ENCODE data around the gene NEGR1. TPM values are rescaled to one million over a fixed set of nuclear protein-coding genes. Genes with fewer than 3 reads are reported as not detected.
"Not testable (repeated sequence)": the region's sequence is repeated elsewhere in the genome, so short reads cannot be mapped to it uniquely, and the experiment has no call there.

Gene NEGR1
- total RNA-seq, 1 donor from 2014 or later, result 13.4 TPM

- DNase-seq (ENCODE audit: low read depth), result no peak
These were observed 325.6 kb downstream of the NEGR1 start for GRCh38 chr1:71956613-71957285.

- no peak for DNase-seq (ENCODE audit: low read depth)
These were observed 331.8 kb downstream of the NEGR1 start for GRCh38 chr1:71950579-71950978.

GRCh38 chr1:71949681-71950080, 332.7 kb downstream of the NEGR1 start:
- no peak for DNase-seq (ENCODE audit: low read depth)

DNA sequence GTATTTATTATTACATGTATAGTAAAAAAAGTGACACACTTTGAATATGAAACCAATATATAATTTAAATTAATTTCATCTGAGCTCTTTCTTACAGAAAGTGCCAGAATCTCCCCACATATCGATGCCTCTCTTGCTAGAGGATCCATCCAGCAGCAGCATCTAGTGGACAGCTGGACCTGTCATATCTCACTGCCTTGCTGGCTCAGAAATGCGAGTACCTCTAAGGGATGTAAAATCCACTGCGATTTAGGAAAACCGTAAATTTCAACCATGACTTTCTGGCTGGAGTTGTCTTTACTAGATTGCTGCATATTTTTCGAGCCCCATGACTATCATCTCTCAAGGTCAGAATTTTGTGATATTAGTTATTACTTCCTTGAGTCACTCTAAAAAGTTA, 333.8 kb downstream of the NEGR1 start:
- no peak for DNase-seq (ENCODE audit: low read depth)

GRCh38 chr1:71944006-71944405, 338.3 kb downstream of the NEGR1 start:
- peak; percentile 22 for DNase-seq (ENCODE audit: low read depth)

GRCh38 chr1:71940261-71940660, 342.1 kb downstream of the NEGR1 start:
- DNase-seq (ENCODE audit: low read depth), result no peak

GRCh38 chr1:71930511-71930910, 351.8 kb downstream of the NEGR1 start:
- DNase-seq (ENCODE audit: low read depth), result no peak

GRCh38 chr1:71921935-71922559, 360.3 kb downstream of the NEGR1 start:
- no peak for DNase-seq (ENCODE audit: low read depth)

- DNase-seq (ENCODE audit: low read depth), result no peak
These were observed 361.1 kb downstream of the NEGR1 start for GRCh38 chr1:71921204-71921603.

GRCh38 chr1:71920556-71920955, 361.8 kb downstream of the NEGR1 start:
- no peak for DNase-seq (ENCODE audit: low read depth)

DNA sequence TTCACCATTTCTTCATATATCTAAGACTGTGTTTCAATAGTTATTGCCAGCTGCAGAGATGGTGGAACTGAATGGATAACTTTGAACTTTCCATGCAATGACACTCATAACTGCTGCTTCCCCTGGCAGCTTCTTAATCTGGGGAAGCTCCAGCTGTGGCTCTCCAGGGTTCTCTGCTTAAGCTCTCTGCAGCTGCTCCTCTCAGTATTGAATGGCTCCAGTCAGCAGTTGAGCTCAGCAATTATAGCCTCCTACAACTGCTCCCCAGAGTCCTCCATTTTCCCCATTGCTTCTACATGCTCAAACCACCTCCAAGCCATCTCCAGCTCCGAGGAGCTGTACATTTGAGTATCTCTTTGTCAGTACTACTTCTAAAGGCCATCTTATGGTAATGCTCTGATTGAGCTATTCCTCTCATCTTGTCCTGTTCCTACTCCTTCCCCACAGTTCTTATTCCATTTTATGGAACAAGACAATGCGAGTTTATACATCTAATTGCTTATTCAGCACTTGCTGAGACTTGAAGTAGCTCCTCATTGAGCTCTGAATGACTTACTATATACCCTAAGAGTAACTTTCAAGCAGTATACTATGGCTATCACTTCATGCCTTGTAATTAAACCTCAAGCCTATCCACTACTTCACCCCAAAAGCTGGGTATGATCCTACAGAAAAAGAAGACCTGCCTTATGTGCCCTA, 362.4 kb downstream of the NEGR1 start:
- DNase-seq (ENCODE audit: low read depth), result peak; percentile 70

GRCh38 chr1:71918630-71919029, 363.7 kb downstream of the NEGR1 start:
- DNase-seq (ENCODE audit: low read depth), result no peak

- DNase-seq (ENCODE audit: low read depth), result no peak
These were observed 365.4 kb downstream of the NEGR1 start for GRCh38 chr1:71916894-71917293.

DNA sequence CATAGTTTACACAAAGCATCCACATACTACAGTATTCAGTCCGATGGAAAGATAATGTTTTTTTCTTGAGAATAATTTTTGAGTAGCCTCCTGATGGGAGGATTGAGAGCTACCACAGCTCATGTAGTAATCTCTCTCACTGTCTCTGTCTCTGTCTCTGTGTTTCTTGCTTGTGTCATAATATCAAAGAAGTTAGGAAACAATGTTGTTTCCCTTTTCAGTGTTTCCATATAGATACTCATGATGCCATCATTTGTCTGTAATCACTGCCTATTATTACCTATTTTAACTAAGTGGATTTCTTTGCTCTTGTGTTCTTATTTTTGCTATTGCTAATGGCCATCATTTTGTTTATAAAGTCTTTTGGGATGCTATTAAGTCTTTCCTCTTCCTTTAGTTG, 367.7 kb downstream of the NEGR1 start:
- no peak for DNase-seq (ENCODE audit: low read depth)

GRCh38 chr1:71908871-71909390, 373.4 kb downstream of the NEGR1 start:
- DNase-seq (ENCODE audit: low read depth), result no peak

- no peak for DNase-seq (ENCODE audit: low read depth)
These were observed 374.0 kb downstream of the NEGR1 start for GRCh38 chr1:71908303-71908702.

GRCh38 chr1:71899881-71900280, 382.5 kb downstream of the NEGR1 start:
- DNase-seq (ENCODE audit: low read depth), result no peak

- DNase-seq (ENCODE audit: low read depth), result not testable (repeated sequence)
These were observed 394.2 kb downstream of the NEGR1 start for GRCh38 chr1:71888166-71888565.

DNA sequence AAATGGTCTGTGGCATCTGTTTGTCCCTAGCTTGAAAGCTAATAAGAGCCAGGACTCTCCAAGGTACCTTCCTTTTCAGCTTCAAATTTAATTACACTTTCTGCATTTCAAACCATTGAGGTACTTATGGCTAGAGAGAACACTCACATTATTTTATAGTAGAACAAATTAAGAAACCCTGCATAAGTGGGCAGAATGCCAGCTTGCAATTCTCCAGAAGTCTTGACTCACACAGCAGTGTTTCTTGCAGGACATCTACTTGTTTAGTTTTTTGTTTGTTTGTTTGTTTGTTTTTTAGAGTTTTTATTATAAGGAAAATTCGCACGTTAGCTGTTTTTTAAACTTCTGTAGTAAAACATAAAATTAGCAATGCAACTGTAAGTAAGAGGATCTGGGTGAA, 397.2 kb downstream of the NEGR1 start:
- peak; percentile 37 for DNase-seq (ENCODE audit: low read depth)

- no peak for DNase-seq (ENCODE audit: low read depth)
These were observed 399.7 kb downstream of the NEGR1 start for GRCh38 chr1:71882637-71883036.

GRCh38 chr1:71882226-71882625, 400.1 kb downstream of the NEGR1 start:
- DNase-seq (ENCODE audit: low read depth), result no peak

DNA sequence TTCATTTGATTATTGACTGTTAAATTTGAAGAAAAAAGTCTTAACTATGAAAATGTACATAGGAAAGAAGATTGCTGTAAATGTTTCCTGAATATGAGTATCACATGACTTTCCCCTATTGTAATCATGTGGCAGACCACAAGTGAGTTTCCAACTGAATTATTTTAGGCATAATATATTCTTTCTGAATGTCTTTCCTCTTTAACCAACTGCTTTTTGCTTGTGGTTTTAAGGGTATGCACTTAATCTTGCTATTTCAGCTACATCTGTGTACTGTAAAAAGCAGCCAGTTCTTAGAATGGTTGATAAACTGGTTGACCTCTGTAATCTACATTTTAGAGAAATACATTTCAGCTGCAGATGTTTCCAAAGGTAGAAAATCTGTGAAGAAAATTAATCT, 400.7 kb downstream of the NEGR1 start:
- DNase-seq (ENCODE audit: low read depth), result peak; percentile 36
